H1 (cell line): ENCODE data around the gene ALPL. TPM values are rescaled to one million over a fixed set of nuclear protein-coding genes. Genes with fewer than 3 reads are reported as not detected.

ENCODE experiments used
- CTCF ChIA-PET: fragments of 300-600 bp; sonication (Branson Sonifier 250); formaldehyde crosslinking; loops from one replicate; lab custom pipeline; 2021; ENCODE audit not compliant: partially characterized antibody; lab: Charles Lee
- POLR2A ChIA-PET: fragments of 300-600 bp; sonication (Branson Sonifier 250); formaldehyde crosslinking; loops from one replicate; lab custom pipeline; 2021; ENCODE audit warnings: inconsistent platforms; ENCODE audit not compliant: partially characterized antibody; lab: Charles Lee
- DNase-seq, 2 experiments: peaks; one replicate each; pipeline versions ENCODE4 v3.0.0 to v3.0.0-alpha.2; 2010 to 2022; ENCODE audit warnings: low spot score in 2 of 2, low read depth in 1 of 2, mixed read lengths in 1 of 2
- FAIRE-seq: peaks from 2 replicates; lab custom pipeline; 2011; peaks lifted over from hg19 to GRCh38; lab: Jason Lieb, UNC
- H2AFZ ChIP-seq: 2 replicates; pipeline ENCODE4 v1.8.1; 2012; ENCODE audit warnings: low read length, inconsistent platforms
- H2AK5ac ChIP-seq: 2 replicates; pipeline ENCODE4 v1.6.1; 2013; ENCODE audit warnings: low read depth, low read length
- H2BK120ac ChIP-seq: replicated peaks from 2 replicates; pipeline ENCODE3; 2013; ENCODE audit warnings: low read depth, low read length, inconsistent platforms
- H2BK12ac ChIP-seq: 2 replicates; pipeline ENCODE4 v1.6.1; 2013; ENCODE audit warnings: low read depth, low read length
- H2BK15ac ChIP-seq: 2 replicates; pipeline ENCODE4 v1.6.1; 2013; ENCODE audit warnings: low read length
- H2BK20ac ChIP-seq: 2 replicates; pipeline ENCODE4 v1.6.1; 2013; ENCODE audit warnings: low read length
- H2BK5ac ChIP-seq: 2 replicates; pipeline ENCODE4 v1.6.1; 2013; ENCODE audit warnings: low read depth, low read length
- H3K14ac ChIP-seq: 2 replicates; pipeline ENCODE4 v1.6.1; 2013; ENCODE audit warnings: inconsistent platforms; ENCODE audit not compliant: insufficient read length
- H3K18ac ChIP-seq: 2 replicates; pipeline ENCODE4 v1.6.1; 2013; ENCODE audit warnings: low read length; ENCODE audit errors: extremely low read depth
- H3K23ac ChIP-seq: 2 replicates; pipeline ENCODE4 v1.6.1; 2013; ENCODE audit warnings: inconsistent platforms; ENCODE audit not compliant: insufficient read length
- H3K23me2 ChIP-seq: 2 replicates; pipeline ENCODE4 v1.6.1; 2013; ENCODE audit warnings: low read depth, low read length
- H3K27ac ChIP-seq: 2 replicates; pipeline ENCODE4 v1.6.1; 2011; ENCODE audit warnings: low read depth, low read length, inconsistent platforms
- H3K27me3 ChIP-seq, 4 experiments: replicated peaks in 1 of 4; 1 replicate in 1 of 4; 2 replicates in 3 of 4; pipeline versions ENCODE4 v1.6.1 to v1.8.1; 2011 to 2013; ENCODE audit warnings: low read length in 3 of 4, mild to moderate bottlenecking in 3 of 4, inconsistent platforms in 2 of 4, mixed read lengths in 2 of 4, moderate library complexity in 1 of 4; ENCODE audit not compliant: control insufficient read depth in 3 of 4, insufficient read depth in 3 of 4; ENCODE audit errors: extremely low read depth in 1 of 4
- H3K36me3 ChIP-seq, 4 experiments: 2 replicates each; pipeline versions ENCODE4 v1.6.1 to v1.8.1; 2011 to 2013; ENCODE audit warnings: mild to moderate bottlenecking in 4 of 4, low read length in 3 of 4, moderate library complexity in 2 of 4, control low read depth in 1 of 4, inconsistent platforms in 1 of 4; ENCODE audit not compliant: insufficient read depth in 4 of 4, control insufficient read depth in 2 of 4
- H3K4ac ChIP-seq: replicated peaks from 2 replicates; pipeline ENCODE3; 2013; ENCODE audit warnings: low read length, low read depth, mixed read lengths, inconsistent platforms; ENCODE audit not compliant: insufficient read length
- H3K4me1 ChIP-seq, 4 experiments: replicated peaks in 1 of 4; 1 replicate in 1 of 4; 2 replicates in 3 of 4; pipeline versions ENCODE4 v1.6.1 to v1.8.1; 2011 to 2013; ENCODE audit warnings: low read length in 3 of 4, inconsistent platforms in 2 of 4, mixed read lengths in 1 of 4; ENCODE audit not compliant: insufficient read depth in 4 of 4, control insufficient read depth in 3 of 4
- H3K4me2 ChIP-seq, 2 experiments: 2 replicates each; pipeline versions ENCODE4 v1.6.1 to v1.8.1; 2011 to 2013; ENCODE audit warnings: low read depth in 2 of 2, low read length in 2 of 2, control low read depth in 1 of 2, inconsistent platforms in 1 of 2, mild to moderate bottlenecking in 1 of 2; ENCODE audit not compliant: insufficient read depth in 1 of 2
- H3K4me3 ChIP-seq, 4 experiments: fragments of 200-600, 300-600 bp in 1 of 4; sonication (generic), shearing (Covaris generic), sonication (Bioruptor Twin) in 1 of 4; 2 replicates each; pipeline versions ENCODE4 v1.5.1 to v1.8.1; 2011 to 2016; ENCODE audit warnings: low read length in 4 of 4, low read depth in 3 of 4, control low read depth in 2 of 4, inconsistent platforms in 2 of 4, mild to moderate bottlenecking in 2 of 4, mixed read lengths in 1 of 4, moderate library complexity in 1 of 4; ENCODE audit not compliant: insufficient read depth in 2 of 4; ENCODE audit errors: extremely low read depth in 1 of 4
- H3K56ac ChIP-seq: replicated peaks from 2 replicates; pipeline ENCODE3; 2013; ENCODE audit warnings: low read depth, mild to moderate bottlenecking, mixed read lengths, low read length, inconsistent platforms; ENCODE audit not compliant: insufficient read length
- H3K79me1 ChIP-seq: 2 replicates; pipeline ENCODE4 v1.6.1; 2013; ENCODE audit warnings: low read depth, low read length, control low read depth
- H3K79me2 ChIP-seq, 2 experiments: 2 replicates each; pipeline versions ENCODE4 v1.6.1 to v1.8.1; 2012 to 2013; ENCODE audit warnings: low read length in 2 of 2, mild to moderate bottlenecking in 2 of 2, inconsistent platforms in 1 of 2; ENCODE audit not compliant: insufficient read depth in 2 of 2, control insufficient read depth in 1 of 2
- H3K9ac ChIP-seq, 4 experiments: replicated peaks in 1 of 4; 1 replicate in 1 of 4; 2 replicates in 3 of 4; pipeline versions ENCODE4 v1.6.1 to v1.8.1; 2011 to 2013; ENCODE audit warnings: low read depth in 3 of 4, low read length in 3 of 4, control low read depth in 2 of 4, mild to moderate bottlenecking in 2 of 4, moderate library complexity in 2 of 4, inconsistent platforms in 1 of 4; ENCODE audit errors: extremely low read depth in 1 of 4
- H3K9me3 ChIP-seq, 2 experiments: 2 replicates each; pipeline versions ENCODE4 v1.6.1 to v1.8.1; 2012 to 2013; ENCODE audit warnings: mild to moderate bottlenecking in 2 of 2, moderate library complexity in 2 of 2, control low read depth in 1 of 2, inconsistent platforms in 1 of 2, low read depth in 1 of 2, low read length in 1 of 2, mixed read lengths in 1 of 2; ENCODE audit not compliant: insufficient read depth in 2 of 2
- H4K20me1 ChIP-seq, 2 experiments: replicated peaks in 1 of 2; 2 replicates each; pipeline versions ENCODE3 to v1.8.1; 2011 to 2013; ENCODE audit warnings: inconsistent platforms in 2 of 2, low read length in 2 of 2, mild to moderate bottlenecking in 1 of 2; ENCODE audit not compliant: insufficient read depth in 2 of 2, control insufficient read depth in 1 of 2
- H4K5ac ChIP-seq: 2 replicates; pipeline ENCODE4 v1.6.1; 2013; ENCODE audit warnings: low read length, low read depth, mixed read lengths, inconsistent platforms; ENCODE audit not compliant: insufficient read length
- H4K8ac ChIP-seq: 2 replicates; pipeline ENCODE4 v1.8.0; 2013; ENCODE audit warnings: mild to moderate bottlenecking, moderate library complexity, low read length, inconsistent platforms; ENCODE audit not compliant: insufficient read depth; ENCODE audit errors: extremely low read depth
- H4K91ac ChIP-seq: replicated peaks from 2 replicates; pipeline ENCODE3; 2013; ENCODE audit warnings: low read length, mixed read lengths, inconsistent platforms; ENCODE audit not compliant: insufficient read length
- KDM5A ChIP-seq: fragments of 200-600 bp; IDR thresholded peaks from 2 replicates; pipeline ENCODE4 v1.7.1; 2012; ENCODE audit warnings: mild to moderate bottlenecking, low read length, inconsistent platforms, mixed read lengths
- TEAD4 ChIP-seq: IDR thresholded peaks from 2 replicates; pipeline ENCODE4 v1.6.1; 2012; ENCODE audit warnings: low read depth, low read length, inconsistent platforms, mixed read lengths
- WGBS, 2 experiments: shearing (Covaris generic) in 1 of 2; methylation state at CpG; one replicate each; pipeline versions ENCODE4 v1.1.6 to v1.1.7; 2013 to 2015; ENCODE audit warnings: low lambda C conversion rate in 2 of 2, mixed read lengths in 2 of 2, inconsistent platforms in 1 of 2, low coverage in 1 of 2, missing lambda C conversion rate in 1 of 2; ENCODE audit not compliant: insufficient replicate concordance in 2 of 2, insufficient coverage in 1 of 2, insufficient read length in 1 of 2; ENCODE audit errors: extremely low coverage in 1 of 2, missing lambda C conversion rate in 1 of 2; 5-methylcytosine and 5-hydroxymethylcytosine counted together
- polyA plus RNA-seq, 7 experiments: library from polyadenylated mRNA; depleted of rRNA in 3 of 7; stranded (reverse) in 5 of 7; unstranded in 2 of 7; fragments of >200 nt in 5 of 7; fragments of 200-250 nt in 2 of 7; gene quantifications; 1 replicate in 5 of 7; 2 replicates in 1 of 7; 4 replicates in 1 of 7; pipeline versions ENCODE4 v1.2.1 to v1.2.3, GENCODE V29; 2011 to 2013; ENCODE audit warnings: missing spikeins in 2 of 7, mixed read lengths in 2 of 7
- total RNA-seq: library from RNA; stranded (reverse); fragmentation: NEBNext Ultra II Directional; extraction: Animal tissue kit (Norgen Biotek cat#: 25700); gene quantifications from 2 replicates; pipeline ENCODE4 v1.2.1, GENCODE V29; 2021

Gene ALPL
- total and polyA plus RNA-seq, 2 of the 8 experiments (the other 6 are each of a cell fraction or from before 2014, with no cell fraction given) = 175 to 362 TPM

- Histone ChIP-seq H4K20me1 (peaks cover 0 to 1% of the 10 kb centered on the region in 2 experiments), H3K4ac (no peak overlapping the region), H2BK120ac (no peak overlapping the region), H3K56ac (no peak overlapping the region), H2AK5ac (no peak overlapping the region), H3K14ac (no peak overlapping the region), H3K79me2 (no peaks in the 10 kb centered on the region), H3K36me3 (no peaks in the 10 kb centered on the region), H2BK20ac (no peak overlapping the region), H2AFZ (no peak overlapping the region), H3K18ac (no peak overlapping the region), H3K4me1 (peaks cover 5 to 14% (median 10%) of the 10 kb centered on the region in 4 experiments; a peak in 6 of 7 replicates), H3K27me3 (0 out of 7 replicates have a peak, but pooled peaks cover 0 to 2% (median 0%) of the 10 kb centered on the region in 4 experiments), H3K4me2 (no peak overlapping the region), H3K27ac (no peak overlapping the region), H3K9ac (no peak overlapping the region), H2BK5ac (no peak overlapping the region), H3K23ac (no peak overlapping the region), H4K5ac (no peak overlapping the region), H3K9me3 (no peaks in the 10 kb centered on the region), H3K79me1 (no peaks in the 10 kb centered on the region), H2BK12ac (no peak overlapping the region), H4K8ac (no peak overlapping the region), H4K91ac (peak overlapping the region; percentile 23), H3K23me2 (no peaks in the 10 kb centered on the region), H3K4me3 (no peak overlapping the region), H2BK15ac (no peak overlapping the region)
- CTCF ChIA-PET = interaction anchor here (1.0 to 6.7 kb wide), 10 partner anchors 14 to 376 kb away, joined by 3 to 63 read pairs (median 5); partner anchors contain the start of gene ALPL
- POLR2A ChIA-PET = interaction anchor here (1.4 kb wide), 1 partner anchor 353 kb away, joined by 3 read pairs; no protein-coding TSS in a partner anchor
- no peak for FAIRE-seq
- whole genome bisulfite sequencing, 2 experiments = 81% methylated on average over 8 of the region's 8 CpGs; no CpG with 5 or more reads in 1 of the 2 experiments
- DNase-seq = no peak
- TF ChIP-seq KDM5A (no peak), TEAD4 (peak; percentile 38; the same call in 1 of the 2 replicates)
Observed at GRCh38 chr1:21593231-21593630, 84.0 kb downstream of the ALPL start.
